Measurements from ENCODE around the gene ACP6.

- TF ChIP-seq EZH2 (IDR thresholded peaks at IDR 0.05; ENCODE audit: borderline replicate concordance, low read depth, low read length, severe bottlenecking): no peak
- TF ChIP-seq, protein P1, sequence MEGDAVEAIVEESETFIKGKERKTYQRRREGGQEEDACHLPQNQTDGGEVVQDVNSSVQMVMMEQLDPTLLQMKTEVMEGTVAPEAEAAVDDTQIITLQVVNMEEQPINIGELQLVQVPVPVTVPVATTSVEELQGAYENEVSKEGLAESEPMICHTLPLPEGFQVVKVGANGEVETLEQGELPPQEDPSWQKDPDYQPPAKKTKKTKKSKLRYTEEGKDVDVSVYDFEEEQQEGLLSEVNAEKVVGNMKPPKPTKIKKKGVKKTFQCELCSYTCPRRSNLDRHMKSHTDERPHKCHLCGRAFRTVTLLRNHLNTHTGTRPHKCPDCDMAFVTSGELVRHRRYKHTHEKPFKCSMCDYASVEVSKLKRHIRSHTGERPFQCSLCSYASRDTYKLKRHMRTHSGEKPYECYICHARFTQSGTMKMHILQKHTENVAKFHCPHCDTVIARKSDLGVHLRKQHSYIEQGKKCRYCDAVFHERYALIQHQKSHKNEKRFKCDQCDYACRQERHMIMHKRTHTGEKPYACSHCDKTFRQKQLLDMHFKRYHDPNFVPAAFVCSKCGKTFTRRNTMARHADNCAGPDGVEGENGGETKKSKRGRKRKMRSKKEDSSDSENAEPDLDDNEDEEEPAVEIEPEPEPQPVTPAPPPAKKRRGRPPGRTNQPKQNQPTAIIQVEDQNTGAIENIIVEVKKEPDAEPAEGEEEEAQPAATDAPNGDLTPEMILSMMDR (IDR thresholded peaks at IDR 0.05; ENCODE audit: borderline replicate concordance, extremely low read depth, low read length, poor library complexity, severe bottlenecking): no peak
Observed at GRCh38 chr1:147624529-147624928, 45.8 kb downstream of the ACP6 start.

Data from DND-41 (cell line).